CD4-positive, alpha-beta T cell treated with Interleukin-12 subunit alpha and Interleukin-12 subunit beta, for 1 hour (primary cell): ENCODE measurements around the gene DAZL.

Experiments
- DNase-seq: peaks from one replicate; pipeline ENCODE4 v3.0.0-alpha.2; 2020

The DAZL gene

DNA sequence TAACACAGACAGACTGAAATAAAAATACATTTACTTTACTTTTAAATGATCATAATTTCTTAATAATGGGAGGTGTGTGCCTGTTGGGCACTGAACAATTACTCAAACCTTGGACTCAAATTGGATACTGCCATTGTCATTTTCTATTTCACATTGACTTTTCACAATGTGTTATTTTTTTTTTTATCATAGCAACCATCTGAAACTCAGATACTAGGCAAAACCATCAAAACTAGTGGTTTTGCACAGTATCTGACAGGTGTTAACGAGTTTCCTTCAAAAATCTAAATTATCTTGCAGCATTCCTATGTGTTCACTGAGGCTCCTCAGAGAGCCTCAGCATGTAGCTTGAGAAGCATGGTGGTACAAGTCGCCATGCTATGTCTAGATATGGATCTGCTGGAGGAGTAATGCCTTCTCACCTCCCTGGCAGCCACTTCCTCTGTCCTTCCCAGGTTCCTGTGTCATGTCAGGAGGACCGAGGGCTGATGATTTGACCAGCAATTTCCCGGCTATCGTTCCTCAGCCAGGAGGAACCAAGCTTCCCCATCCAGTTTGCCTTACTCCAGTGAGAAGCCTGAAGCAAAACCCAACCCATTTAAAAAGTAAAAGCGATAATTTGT, 61.9 kb downstream of the DAZL start:
- DNase-seq = no peak

DNA sequence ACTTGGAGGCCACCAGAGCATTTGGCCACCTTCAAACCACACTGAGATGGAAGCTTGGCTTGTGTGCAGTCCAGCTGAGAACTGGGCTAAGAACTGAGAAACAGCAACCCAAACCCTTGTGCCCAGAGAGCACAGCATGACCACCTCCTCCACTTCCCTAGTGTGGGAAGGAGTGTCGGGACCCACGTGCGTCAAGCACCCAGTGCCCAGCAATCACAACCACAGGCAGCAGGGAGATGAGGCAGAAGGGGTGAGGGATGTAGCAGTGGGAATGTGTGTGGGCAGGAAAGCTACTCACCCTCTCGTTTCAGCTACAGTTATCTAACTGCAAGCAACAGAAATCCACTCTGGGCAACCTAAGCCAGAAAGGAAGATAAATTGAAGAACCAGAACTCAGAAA, 66.7 kb downstream of the DAZL start:
- no peak for DNase-seq

DNA sequence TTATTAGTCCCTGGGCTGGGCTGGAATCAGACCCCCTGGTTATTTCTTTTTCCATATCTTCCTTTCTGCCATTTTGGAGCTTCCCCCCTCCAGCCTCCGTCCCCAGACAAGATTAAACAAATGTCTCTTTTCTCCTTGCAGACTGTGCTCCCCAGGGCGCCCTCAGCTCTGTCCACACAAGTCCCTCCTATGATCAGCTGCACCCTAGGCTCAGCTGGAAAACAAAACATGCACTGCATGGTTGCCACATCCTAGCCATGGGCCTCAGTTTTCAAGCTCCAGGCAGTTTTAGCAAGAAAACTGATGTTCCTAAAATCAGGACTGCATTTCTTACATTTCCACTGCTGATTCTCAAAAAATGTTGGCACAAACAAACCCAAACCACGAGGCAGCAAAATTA, 68.2 kb downstream of the DAZL start:
- DNase-seq = no peak
